HEK293 (cell line): Measurements from ENCODE around the gene MAP1A.

ENCODE experiments used
- BCL11A ChIP-seq: fragments of 450-650 bp; formaldehyde crosslinking; IDR thresholded peaks from 2 replicates; pipeline ENCODE4 v1.5.1; 2016; ENCODE audit warnings: low read depth, missing biosample characterization, missing genetic modification characterization
- BCL6B ChIP-seq: fragments of 450-650 bp; formaldehyde crosslinking; IDR thresholded peaks from 2 replicates; pipeline ENCODE4 v1.5.1; 2017; ENCODE audit warnings: missing biosample characterization, missing genetic modification characterization
- IKZF3 ChIP-seq: fragments of 450-650 bp; IDR thresholded peaks from 2 replicates; pipeline ENCODE4 v1.5.0; 2018; ENCODE audit warnings: missing biosample characterization, mild to moderate bottlenecking, missing genetic modification characterization, moderate library complexity
- PRDM10 ChIP-seq: fragments of 450-650 bp; formaldehyde crosslinking; IDR thresholded peaks from 2 replicates; pipeline ENCODE4 v1.5.1; 2016; ENCODE audit warnings: missing biosample characterization, missing genetic modification characterization
- PRDM2 ChIP-seq: fragments of 450-650 bp; formaldehyde crosslinking; IDR thresholded peaks from 2 replicates; pipeline ENCODE4 v1.5.1; 2016; ENCODE audit warnings: missing biosample characterization, missing genetic modification characterization, borderline replicate concordance
- RBAK ChIP-seq: fragments of 450-650 bp; formaldehyde crosslinking; IDR thresholded peaks from 2 replicates; pipeline ENCODE4 v1.5.1; 2016; ENCODE audit warnings: missing biosample characterization, missing genetic modification characterization
- ZBTB1 ChIP-seq: fragments of 450-650 bp; formaldehyde crosslinking; IDR thresholded peaks from 2 replicates; pipeline ENCODE4 v1.5.1; 2016; ENCODE audit warnings: missing biosample characterization, missing genetic modification characterization
- ZBTB7A ChIP-seq: fragments of 450-650 bp; formaldehyde crosslinking; IDR thresholded peaks from 2 replicates; pipeline ENCODE4 v1.5.1; 2016; ENCODE audit warnings: low read depth, missing biosample characterization, missing genetic modification characterization
- ZNF132 ChIP-seq: fragments of 450-650 bp; formaldehyde crosslinking; IDR thresholded peaks from 2 replicates; pipeline ENCODE4 v1.5.1; 2017; ENCODE audit warnings: missing biosample characterization, missing genetic modification characterization, borderline replicate concordance
- ZNF202 ChIP-seq: fragments of 450-650 bp; formaldehyde crosslinking; IDR thresholded peaks from 2 replicates; pipeline ENCODE4 v1.5.1; 2016; ENCODE audit warnings: missing biosample characterization, missing genetic modification characterization, borderline replicate concordance
- ZNF248 ChIP-seq: fragments of 450-650 bp; formaldehyde crosslinking; IDR thresholded peaks from 2 replicates; pipeline ENCODE4 v1.5.1; 2017; ENCODE audit warnings: missing biosample characterization, missing genetic modification characterization
- ZNF302 ChIP-seq: fragments of 450-650 bp; formaldehyde crosslinking; IDR thresholded peaks from 2 replicates; pipeline ENCODE4 v1.5.1; 2016; ENCODE audit warnings: missing biosample characterization, missing genetic modification characterization, low read depth
- ZNF335 ChIP-seq: fragments of 450-650 bp; formaldehyde crosslinking; conservative IDR thresholded peaks from 2 replicates; pipeline ENCODE4 v1.5.1; 2016; ENCODE audit warnings: missing biosample characterization, missing genetic modification characterization
- ZNF391 ChIP-seq: fragments of 450-650 bp; formaldehyde crosslinking; IDR thresholded peaks from 2 replicates; pipeline ENCODE4 v1.5.1; 2016; ENCODE audit warnings: low read depth, missing biosample characterization, missing genetic modification characterization, borderline replicate concordance
- ZNF423 ChIP-seq: fragments of 450-650 bp; formaldehyde crosslinking; IDR thresholded peaks from 2 replicates; pipeline ENCODE4 v1.5.1; 2016; ENCODE audit warnings: missing biosample characterization, missing genetic modification characterization
- ZNF426 ChIP-seq: fragments of 450-650 bp; formaldehyde crosslinking; IDR thresholded peaks from 2 replicates; pipeline ENCODE4 v1.5.1; 2017; ENCODE audit warnings: missing biosample characterization, missing genetic modification characterization, mild to moderate bottlenecking, inconsistent platforms, moderate library complexity
- ZNF521 ChIP-seq: fragments of 450-650 bp; formaldehyde crosslinking; IDR thresholded peaks from 2 replicates; pipeline ENCODE4 v1.5.1; 2017; ENCODE audit warnings: missing biosample characterization, mild to moderate bottlenecking, missing genetic modification characterization
- ZNF600 ChIP-seq: fragments of 450-650 bp; formaldehyde crosslinking; IDR thresholded peaks from 2 replicates; pipeline ENCODE4 v1.5.1; 2016; ENCODE audit warnings: missing biosample characterization, missing genetic modification characterization
- ZNF610 ChIP-seq: fragments of 450-650 bp; formaldehyde crosslinking; IDR thresholded peaks from 2 replicates; pipeline ENCODE4 v1.5.1; 2016; ENCODE audit warnings: missing biosample characterization, missing genetic modification characterization, borderline replicate concordance
- ZNF654 ChIP-seq: fragments of 450-650 bp; formaldehyde crosslinking; IDR thresholded peaks from 2 replicates; pipeline ENCODE4 v1.5.1; 2016; ENCODE audit warnings: low read depth, missing biosample characterization, missing genetic modification characterization
- ZNF692 ChIP-seq: fragments of 450-650 bp; formaldehyde crosslinking; IDR thresholded peaks from 2 replicates; pipeline ENCODE4 v1.5.1; 2016; ENCODE audit warnings: missing biosample characterization, missing genetic modification characterization
- ZNF707 ChIP-seq: fragments of 450-650 bp; formaldehyde crosslinking; IDR thresholded peaks from 2 replicates; pipeline ENCODE4 v1.5.1; 2016; ENCODE audit warnings: missing biosample characterization, missing genetic modification characterization
- ZSCAN23 ChIP-seq: fragments of 450-650 bp; formaldehyde crosslinking; IDR thresholded peaks from 2 replicates; pipeline ENCODE4 v1.5.1; 2016; ENCODE audit warnings: missing biosample characterization, missing genetic modification characterization
- ZXDB ChIP-seq: fragments of 450-650 bp; formaldehyde crosslinking; IDR thresholded peaks from 2 replicates; pipeline ENCODE4 v1.5.1; 2016; ENCODE audit warnings: missing biosample characterization, missing genetic modification characterization
- TF ChIP-seq, protein P1 (sequence below): fragments of 450-650 bp; formaldehyde crosslinking; IDR thresholded peaks from 2 replicates; pipeline ENCODE4 v1.5.1; 2016; ENCODE audit warnings: missing biosample characterization, missing genetic modification characterization, low read depth

Gene MAP1A

GRCh38 chr15:43510200-43511011, 7.0 kb upstream of the MAP1A start (continued):
- TF ChIP-seq, protein P1, sequence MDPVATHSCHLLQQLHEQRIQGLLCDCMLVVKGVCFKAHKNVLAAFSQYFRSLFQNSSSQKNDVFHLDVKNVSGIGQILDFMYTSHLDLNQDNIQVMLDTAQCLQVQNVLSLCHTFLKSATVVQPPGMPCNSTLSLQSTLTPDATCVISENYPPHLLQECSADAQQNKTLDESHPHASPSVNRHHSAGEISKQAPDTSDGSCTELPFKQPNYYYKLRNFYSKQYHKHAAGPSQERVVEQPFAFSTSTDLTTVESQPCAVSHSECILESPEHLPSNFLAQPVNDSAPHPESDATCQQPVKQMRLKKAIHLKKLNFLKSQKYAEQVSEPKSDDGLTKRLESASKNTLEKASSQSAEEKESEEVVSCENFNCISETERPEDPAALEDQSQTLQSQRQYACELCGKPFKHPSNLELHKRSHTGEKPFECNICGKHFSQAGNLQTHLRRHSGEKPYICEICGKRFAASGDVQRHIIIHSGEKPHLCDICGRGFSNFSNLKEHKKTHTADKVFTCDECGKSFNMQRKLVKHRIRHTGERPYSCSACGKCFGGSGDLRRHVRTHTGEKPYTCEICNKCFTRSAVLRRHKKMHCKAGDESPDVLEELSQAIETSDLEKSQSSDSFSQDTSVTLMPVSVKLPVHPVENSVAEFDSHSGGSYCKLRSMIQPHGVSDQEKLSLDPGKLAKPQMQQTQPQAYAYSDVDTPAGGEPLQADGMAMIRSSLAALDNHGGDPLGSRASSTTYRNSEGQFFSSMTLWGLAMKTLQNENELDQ (tag by site-specific recombination): no peak
- TF ChIP-seq ZNF426 (tag by site-specific recombination) (no peak), ZXDB (peak; percentile 72), ZNF692 (tag by site-specific recombination) (no peak), ZNF391 (tag by site-specific recombination) (no peak), ZNF248 (tag by site-specific recombination) (no peak), ZNF423 (tag by site-specific recombination) (peak; percentile 64; the same call in 1 of the 2 replicates), ZNF521 (tag by site-specific recombination) (no peak), ZNF132 (tag by site-specific recombination) (no peak), BCL11A (tag by site-specific recombination) (no peak), ZNF600 (peak; percentile 62), ZBTB7A (tag by site-specific recombination) (no peak), ZNF707 (no peak), ZNF202 (tag by site-specific recombination) (no peak), PRDM2 (tag by site-specific recombination) (no peak), ZNF302 (tag by site-specific recombination) (no peak), ZNF654 (tag by site-specific recombination) (no peak), PRDM10 (peak; percentile 94), ZBTB1 (tag by site-specific recombination) (no peak), ZNF335 (tag by site-specific recombination) (peak; percentile 95), IKZF3 (tag by site-specific recombination) (no peak), ZNF610 (tag by site-specific recombination) (peak; percentile 42; the same call in 1 of the 2 replicates), RBAK (tag by site-specific recombination) (no peak), ZSCAN23 (tag by site-specific recombination) (no peak), BCL6B (tag by site-specific recombination) (no peak)
